ENCODE results near the gene TTC39B.

The TTC39B gene

GRCh38 chr9:15161753-15162152, 145.3 kb downstream of the TTC39B start:
- Histone ChIP-seq H3K36me3 (ENCODE audit: control insufficient read depth in 1 of 2, insufficient read depth in 2 of 2, low read length in 2 of 2) (no peaks in the 10 kb centered on the region), H3K4me3 (ENCODE audit: low read depth in 1 of 2, low read length in 2 of 2) (no peak overlapping the region), H3K27ac (ENCODE audit: low read length) (no peak overlapping the region), H3K9me3 (ENCODE audit: control insufficient read depth in 1 of 2, low read length in 2 of 2) (no peaks in the 10 kb centered on the region), H3K4me1 (ENCODE audit: control insufficient read depth in 1 of 2, insufficient read depth in 2 of 2, low read length in 2 of 2) (peaks cover 0 to under 1% of the 10 kb centered on the region in 2 donors), H3K27me3 (ENCODE audit: low read depth, low read length) (no peaks in the 10 kb centered on the region)

GRCh38 chr9:15160673-15161072, 146.3 kb downstream of the TTC39B start:
- Histone ChIP-seq H3K36me3 (ENCODE audit: control insufficient read depth in 1 of 2, insufficient read depth in 2 of 2, low read length in 2 of 2) (no peaks in the 10 kb centered on the region), H3K4me1 (ENCODE audit: control insufficient read depth in 1 of 2, insufficient read depth in 2 of 2, low read length in 2 of 2) (peaks cover 0 to 8% of the 10 kb centered on the region in 2 donors), H3K27me3 (ENCODE audit: low read depth, low read length) (no peaks in the 10 kb centered on the region), H3K9me3 (ENCODE audit: control insufficient read depth in 1 of 2, low read length in 2 of 2) (no peaks in the 10 kb centered on the region), H3K4me3 (ENCODE audit: low read depth in 1 of 2, low read length in 2 of 2) (no peak overlapping the region), H3K27ac (ENCODE audit: low read length) (no peak overlapping the region)

DNA sequence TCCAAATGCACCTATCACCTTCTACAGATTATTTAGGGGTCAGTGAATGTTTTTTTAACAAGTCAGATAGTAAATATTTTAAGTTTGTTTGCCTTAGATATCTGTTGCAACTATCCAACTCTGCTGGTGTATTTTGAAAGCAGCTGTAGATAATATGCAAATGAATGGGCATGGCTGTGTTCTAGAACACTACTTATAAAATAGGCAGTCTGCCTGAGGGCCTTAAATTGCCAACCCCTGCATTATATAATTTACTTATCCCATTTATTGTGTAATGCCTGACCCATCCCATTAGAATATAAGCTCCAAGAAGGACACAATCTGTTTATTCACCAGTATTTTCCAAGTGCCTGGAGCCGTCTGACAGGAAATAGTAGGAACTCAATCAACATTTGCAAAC, 149.0 kb downstream of the TTC39B start:
- no peaks in the 10 kb centered on the region for H3K36me3 ChIP-seq (ENCODE audit: control insufficient read depth in 1 of 2, insufficient read depth in 2 of 2, low read length in 2 of 2)
- H3K4me3 ChIP-seq (ENCODE audit: low read depth in 1 of 2, low read length in 2 of 2): no peak overlapping the region
- no peaks in the 10 kb centered on the region for H3K27me3 ChIP-seq (ENCODE audit: low read depth, low read length)
- H3K27ac ChIP-seq (ENCODE audit: low read length): no peak overlapping the region
- no peaks in the 10 kb centered on the region for H3K9me3 ChIP-seq (ENCODE audit: control insufficient read depth in 1 of 2, low read length in 2 of 2)
- peaks cover 0 to 8% of the 10 kb centered on the region in 2 donors for H3K4me1 ChIP-seq (ENCODE audit: control insufficient read depth in 1 of 2, insufficient read depth in 2 of 2, low read length in 2 of 2)

DNA sequence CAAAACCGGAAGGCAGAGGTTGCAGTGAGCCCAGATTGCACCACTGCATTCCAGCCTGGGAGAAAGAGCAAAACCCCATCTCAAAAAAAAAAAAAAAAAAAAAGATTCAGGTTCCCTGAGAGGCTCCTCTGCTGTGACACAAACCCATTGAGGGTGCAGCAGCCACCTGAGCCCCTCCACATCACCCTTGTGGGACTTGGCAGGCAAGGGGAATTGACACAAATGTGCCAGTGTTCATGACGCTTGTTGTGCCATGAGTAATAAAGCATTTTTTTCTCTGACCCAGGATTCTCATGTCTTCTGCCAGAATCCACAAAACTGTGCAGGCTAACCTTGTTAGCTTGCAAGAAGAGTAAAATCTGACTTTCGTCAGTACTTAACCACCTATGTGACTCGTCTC, 149.6 kb downstream of the TTC39B start:
- H3K4me1 ChIP-seq (ENCODE audit: control insufficient read depth in 1 of 2, insufficient read depth in 2 of 2, low read length in 2 of 2): peaks cover 0 to 8% of the 10 kb centered on the region in 2 donors
- no peaks in the 10 kb centered on the region for H3K27me3 ChIP-seq (ENCODE audit: low read depth, low read length)
- no peaks in the 10 kb centered on the region for H3K36me3 ChIP-seq (ENCODE audit: control insufficient read depth in 1 of 2, insufficient read depth in 2 of 2, low read length in 2 of 2)
- H3K4me3 ChIP-seq (ENCODE audit: low read depth in 1 of 2, low read length in 2 of 2): no peak overlapping the region
- no peaks in the 10 kb centered on the region for H3K9me3 ChIP-seq (ENCODE audit: control insufficient read depth in 1 of 2, low read length in 2 of 2)
- no peak overlapping the region for H3K27ac ChIP-seq (ENCODE audit: low read length)

GRCh38 chr9:15156241-15156640, 150.8 kb downstream of the TTC39B start:
- no peaks in the 10 kb centered on the region for H3K36me3 ChIP-seq (ENCODE audit: control insufficient read depth in 1 of 2, insufficient read depth in 2 of 2, low read length in 2 of 2)
- no peak overlapping the region for H3K4me3 ChIP-seq (ENCODE audit: low read depth in 1 of 2, low read length in 2 of 2)
- no peaks in the 10 kb centered on the region for H3K9me3 ChIP-seq (ENCODE audit: control insufficient read depth in 1 of 2, low read length in 2 of 2)
- peak overlapping the region; percentile 21 for H3K27ac ChIP-seq (ENCODE audit: low read length)
- no peaks in the 10 kb centered on the region for H3K27me3 ChIP-seq (ENCODE audit: low read depth, low read length)
- peaks cover 0 to 8% of the 10 kb centered on the region in 2 donors for H3K4me1 ChIP-seq (ENCODE audit: control insufficient read depth in 1 of 2, insufficient read depth in 2 of 2, low read length in 2 of 2)

- Histone ChIP-seq H3K27ac (ENCODE audit: low read length) (peak overlapping the region; percentile 21), H3K9me3 (ENCODE audit: control insufficient read depth in 1 of 2, low read length in 2 of 2) (no peaks in the 10 kb centered on the region), H3K4me3 (ENCODE audit: low read depth in 1 of 2, low read length in 2 of 2) (no peak overlapping the region), H3K36me3 (ENCODE audit: control insufficient read depth in 1 of 2, insufficient read depth in 2 of 2, low read length in 2 of 2) (no peaks in the 10 kb centered on the region), H3K4me1 (ENCODE audit: control insufficient read depth in 1 of 2, insufficient read depth in 2 of 2, low read length in 2 of 2) (peaks cover 0 to 8% of the 10 kb centered on the region in 2 donors), H3K27me3 (ENCODE audit: low read depth, low read length) (no peaks in the 10 kb centered on the region)
Measured at GRCh38 chr9:15155826-15156225, 151.2 kb downstream of the TTC39B start.

- H3K27ac ChIP-seq (ENCODE audit: low read length): peak overlapping the region; percentile 17
Measured at GRCh38 chr9:15155323-15155722, 151.7 kb downstream of the TTC39B start.

DNA sequence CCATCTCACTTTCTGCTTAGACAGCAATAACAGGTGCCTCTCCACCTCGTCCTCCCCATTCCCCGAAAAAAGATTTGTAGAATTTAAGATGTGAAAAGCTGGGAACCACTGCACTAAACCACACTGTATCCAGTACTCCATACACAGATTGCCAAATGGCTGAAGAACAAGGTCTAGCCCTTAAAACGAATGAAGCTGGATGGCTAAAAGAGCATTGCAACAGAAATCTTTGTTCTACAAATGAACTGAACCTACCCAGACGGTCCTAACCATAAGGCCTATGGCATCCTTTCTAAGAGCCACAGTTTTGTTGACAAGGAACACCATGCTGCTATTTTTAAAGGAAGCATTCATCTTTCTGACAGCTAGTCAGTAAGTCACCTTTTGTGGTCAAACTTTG, 152.3 kb downstream of the TTC39B start:
- Histone ChIP-seq H3K9me3 (ENCODE audit: control insufficient read depth in 1 of 2, low read length in 2 of 2) (no peaks in the 10 kb centered on the region), H3K4me1 (ENCODE audit: control insufficient read depth in 1 of 2, insufficient read depth in 2 of 2, low read length in 2 of 2) (peaks cover 0 to 8% of the 10 kb centered on the region in 2 donors), H3K27me3 (ENCODE audit: low read depth, low read length) (no peaks in the 10 kb centered on the region), H3K4me3 (ENCODE audit: low read depth in 1 of 2, low read length in 2 of 2) (no peak overlapping the region), H3K36me3 (ENCODE audit: control insufficient read depth in 1 of 2, insufficient read depth in 2 of 2, low read length in 2 of 2) (no peaks in the 10 kb centered on the region), H3K27ac (ENCODE audit: low read length) (peak overlapping the region; percentile 17)

More at GRCh38 chr9:15155323-15155722, 151.7 kb downstream of the TTC39B start:
- Histone ChIP-seq H3K9me3 (ENCODE audit: control insufficient read depth in 1 of 2, low read length in 2 of 2) (no peaks in the 10 kb centered on the region), H3K4me1 (ENCODE audit: control insufficient read depth in 1 of 2, insufficient read depth in 2 of 2, low read length in 2 of 2) (peaks cover 0 to 8% of the 10 kb centered on the region in 2 donors), H3K27me3 (ENCODE audit: low read depth, low read length) (no peaks in the 10 kb centered on the region), H3K4me3 (ENCODE audit: low read depth in 1 of 2, low read length in 2 of 2) (no peak overlapping the region), H3K36me3 (ENCODE audit: control insufficient read depth in 1 of 2, insufficient read depth in 2 of 2, low read length in 2 of 2) (no peaks in the 10 kb centered on the region)

- Histone ChIP-seq H3K27ac (ENCODE audit: low read length) (no peak overlapping the region), H3K27me3 (ENCODE audit: low read depth, low read length) (no peaks in the 10 kb centered on the region), H3K9me3 (ENCODE audit: control insufficient read depth in 1 of 2, low read length in 2 of 2) (no peaks in the 10 kb centered on the region), H3K36me3 (ENCODE audit: control insufficient read depth in 1 of 2, insufficient read depth in 2 of 2, low read length in 2 of 2) (no peaks in the 10 kb centered on the region), H3K4me1 (ENCODE audit: control insufficient read depth in 1 of 2, insufficient read depth in 2 of 2, low read length in 2 of 2) (peaks cover 0 to 8% of the 10 kb centered on the region in 2 donors), H3K4me3 (ENCODE audit: low read depth in 1 of 2, low read length in 2 of 2) (no peak overlapping the region)
Measured at GRCh38 chr9:15153961-15154360, 153.1 kb downstream of the TTC39B start.

GRCh38 chr9:15150939-15151338, 156.1 kb downstream of the TTC39B start:
- H3K27me3 ChIP-seq (ENCODE audit: low read depth, low read length): no peaks in the 10 kb centered on the region
- no peaks in the 10 kb centered on the region for H3K4me1 ChIP-seq (ENCODE audit: control insufficient read depth in 1 of 2, insufficient read depth in 2 of 2, low read length in 2 of 2)
- no peaks in the 10 kb centered on the region for H3K9me3 ChIP-seq (ENCODE audit: control insufficient read depth in 1 of 2, low read length in 2 of 2)
- H3K36me3 ChIP-seq (ENCODE audit: control insufficient read depth in 1 of 2, insufficient read depth in 2 of 2, low read length in 2 of 2): no peaks in the 10 kb centered on the region
- no peak overlapping the region for H3K4me3 ChIP-seq (ENCODE audit: low read depth in 1 of 2, low read length in 2 of 2)
- H3K27ac ChIP-seq (ENCODE audit: low read length): no peak overlapping the region

- Histone ChIP-seq H3K4me1 (ENCODE audit: control insufficient read depth in 1 of 2, insufficient read depth in 2 of 2, low read length in 2 of 2) (no peaks in the 10 kb centered on the region), H3K36me3 (ENCODE audit: control insufficient read depth in 1 of 2, insufficient read depth in 2 of 2, low read length in 2 of 2) (no peaks in the 10 kb centered on the region), H3K9me3 (ENCODE audit: control insufficient read depth in 1 of 2, low read length in 2 of 2) (no peaks in the 10 kb centered on the region), H3K27me3 (ENCODE audit: low read depth, low read length) (no peaks in the 10 kb centered on the region), H3K27ac (ENCODE audit: low read length) (no peak overlapping the region), H3K4me3 (ENCODE audit: low read depth in 1 of 2, low read length in 2 of 2) (no peak overlapping the region)
Measured at GRCh38 chr9:15149450-15149849, 157.6 kb downstream of the TTC39B start.

GRCh38 chr9:15146268-15146700, 160.7 kb downstream of the TTC39B start:
- H3K27ac ChIP-seq (ENCODE audit: low read length): no peak overlapping the region
- H3K36me3 ChIP-seq (ENCODE audit: control insufficient read depth in 1 of 2, insufficient read depth in 2 of 2, low read length in 2 of 2): no peaks in the 10 kb centered on the region
- H3K4me3 ChIP-seq (ENCODE audit: low read depth in 1 of 2, low read length in 2 of 2): no peak overlapping the region
- no peaks in the 10 kb centered on the region for H3K27me3 ChIP-seq (ENCODE audit: low read depth, low read length)
- H3K4me1 ChIP-seq (ENCODE audit: control insufficient read depth in 1 of 2, insufficient read depth in 2 of 2, low read length in 2 of 2): no peaks in the 10 kb centered on the region
- no peaks in the 10 kb centered on the region for H3K9me3 ChIP-seq (ENCODE audit: control insufficient read depth in 1 of 2, low read length in 2 of 2)

All from muscle layer of duodenum (tissue), 2 donors.